ENCODE results near the gene IRX4. TPM values are rescaled to one million over a fixed set of nuclear protein-coding genes. Genes with fewer than 3 reads are reported as not detected.
A peak's percentile ranks its signal among the peaks of the same experiment; 100 is the strongest.

The IRX4 gene
- total RNA-seq, 4 donors from 2014 or later, result not detected

DNA sequence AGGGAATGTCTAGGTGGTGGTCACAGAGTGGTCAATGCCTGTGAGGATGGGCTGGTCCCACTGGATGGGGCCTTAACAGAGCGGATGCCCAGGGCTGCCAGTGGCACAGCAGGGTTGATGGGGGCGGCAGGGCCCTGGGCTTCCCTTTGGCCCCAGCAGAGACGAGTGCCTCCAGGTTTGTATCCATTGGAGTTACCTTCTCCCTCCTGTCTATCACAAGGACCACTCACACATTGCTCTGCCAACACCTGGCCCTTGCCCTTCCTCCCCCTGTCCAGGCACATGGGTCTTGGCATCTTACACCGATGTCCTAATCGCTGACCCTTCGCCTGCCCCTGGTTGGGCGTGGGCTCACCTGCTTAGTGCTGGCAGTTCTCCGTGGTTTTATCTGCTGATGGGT is 26.2 kb upstream of the IRX4 start:
- H3K36me3 ChIP-seq, result no peaks in the 10 kb centered on the region
- no peak overlapping the region for H3K27ac ChIP-seq
- DNase-seq, result peak in 1 of 3 donors; percentile 23
- no peaks in the 10 kb centered on the region for H3K4me1 ChIP-seq
- TF ChIP-seq, protein P1, sequence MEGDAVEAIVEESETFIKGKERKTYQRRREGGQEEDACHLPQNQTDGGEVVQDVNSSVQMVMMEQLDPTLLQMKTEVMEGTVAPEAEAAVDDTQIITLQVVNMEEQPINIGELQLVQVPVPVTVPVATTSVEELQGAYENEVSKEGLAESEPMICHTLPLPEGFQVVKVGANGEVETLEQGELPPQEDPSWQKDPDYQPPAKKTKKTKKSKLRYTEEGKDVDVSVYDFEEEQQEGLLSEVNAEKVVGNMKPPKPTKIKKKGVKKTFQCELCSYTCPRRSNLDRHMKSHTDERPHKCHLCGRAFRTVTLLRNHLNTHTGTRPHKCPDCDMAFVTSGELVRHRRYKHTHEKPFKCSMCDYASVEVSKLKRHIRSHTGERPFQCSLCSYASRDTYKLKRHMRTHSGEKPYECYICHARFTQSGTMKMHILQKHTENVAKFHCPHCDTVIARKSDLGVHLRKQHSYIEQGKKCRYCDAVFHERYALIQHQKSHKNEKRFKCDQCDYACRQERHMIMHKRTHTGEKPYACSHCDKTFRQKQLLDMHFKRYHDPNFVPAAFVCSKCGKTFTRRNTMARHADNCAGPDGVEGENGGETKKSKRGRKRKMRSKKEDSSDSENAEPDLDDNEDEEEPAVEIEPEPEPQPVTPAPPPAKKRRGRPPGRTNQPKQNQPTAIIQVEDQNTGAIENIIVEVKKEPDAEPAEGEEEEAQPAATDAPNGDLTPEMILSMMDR (IDR thresholded peaks at IDR 0.05), result no peak
- TF ChIP-seq POLR2A (IDR thresholded peaks at IDR 0.05), result no peak
- H3K27me3 ChIP-seq, result no peaks in the 10 kb centered on the region
- H3K9me3 ChIP-seq, result no peaks in the 10 kb centered on the region
- no peak overlapping the region for H3K4me3 ChIP-seq

DNA sequence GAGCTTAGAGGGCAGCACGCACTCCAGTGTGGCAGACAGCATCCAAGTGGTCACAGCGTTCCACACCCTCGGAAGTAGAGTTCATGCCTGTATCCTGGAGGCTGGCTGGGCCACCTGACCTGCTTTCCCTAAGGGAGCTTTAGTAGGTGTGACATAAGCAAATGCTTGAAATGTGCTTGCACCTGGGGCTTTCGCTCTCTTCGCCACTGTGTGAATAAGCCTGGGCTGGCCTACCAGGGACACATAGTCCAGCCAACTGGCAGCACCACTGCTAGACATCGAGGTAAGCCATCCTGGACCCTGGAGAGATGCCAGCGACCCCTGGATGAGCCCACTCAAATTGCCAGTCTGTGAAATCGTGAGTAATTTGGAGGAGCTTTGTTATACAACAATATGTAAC is 24.9 kb upstream of the IRX4 start:
- H3K4me1 ChIP-seq, result no peaks in the 10 kb centered on the region
- no peak for DNase-seq
- H3K36me3 ChIP-seq, result no peaks in the 10 kb centered on the region
- H3K27me3 ChIP-seq, result no peaks in the 10 kb centered on the region
- no peaks in the 10 kb centered on the region for H3K9me3 ChIP-seq
- H3K4me3 ChIP-seq, result no peak overlapping the region
- H3K27ac ChIP-seq, result no peak overlapping the region
- TF ChIP-seq, protein P1 (IDR thresholded peaks at IDR 0.05), result no peak
- TF ChIP-seq POLR2A (IDR thresholded peaks at IDR 0.05), result no peak

DNA sequence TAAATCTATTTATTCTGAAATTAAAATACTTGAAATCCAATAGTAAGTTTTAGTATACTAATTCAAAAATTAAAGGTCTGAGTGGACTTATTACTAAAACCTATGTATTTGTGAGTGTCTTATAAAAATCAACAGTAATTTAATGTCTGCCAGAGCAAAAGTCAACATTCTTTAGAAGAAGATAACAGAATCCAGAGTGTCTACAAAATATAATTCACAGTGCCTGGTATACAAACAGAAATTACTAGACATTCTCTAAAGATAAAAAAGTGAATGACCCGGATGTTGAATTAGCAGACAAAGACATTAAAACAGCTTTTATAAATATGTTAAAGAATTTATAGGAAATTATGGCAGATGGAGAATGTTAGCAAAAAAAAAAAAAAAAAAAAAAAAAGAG is 22.4 kb upstream of the IRX4 start:
- TF ChIP-seq, protein P1 (IDR thresholded peaks at IDR 0.05), result no peak
- no peak for TF ChIP-seq POLR2A (IDR thresholded peaks at IDR 0.05)
- Histone ChIP-seq H3K4me3 (no peak overlapping the region), H3K36me3 (no peaks in the 10 kb centered on the region), H3K27me3 (no peaks in the 10 kb centered on the region), H3K4me1 (no peaks in the 10 kb centered on the region), H3K9me3 (no peaks in the 10 kb centered on the region), H3K27ac (no peak overlapping the region)
- no peak for DNase-seq

DNA sequence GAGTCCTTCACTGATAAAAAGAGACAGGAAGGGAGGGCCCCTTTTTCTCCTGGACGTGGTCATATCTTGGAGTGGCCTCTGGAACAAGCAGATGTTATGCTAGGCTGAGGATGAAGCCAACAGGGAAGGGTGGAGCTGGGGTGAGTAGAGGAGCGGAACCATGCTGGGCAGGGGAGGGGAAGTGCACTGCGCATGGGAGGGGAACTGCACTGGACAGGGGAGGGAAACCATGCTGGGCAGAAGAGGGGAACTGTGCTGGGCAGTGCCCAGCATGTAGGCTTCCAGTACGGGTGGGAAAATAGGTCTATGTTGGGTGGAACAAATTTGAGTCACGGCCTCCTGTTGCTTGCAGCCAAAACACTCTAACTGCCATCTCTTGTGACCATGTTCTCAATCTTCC is 19.3 kb upstream of the IRX4 start:
- H3K27me3 ChIP-seq, result no peaks in the 10 kb centered on the region
- no peak overlapping the region for H3K4me3 ChIP-seq
- H3K9me3 ChIP-seq, result no peaks in the 10 kb centered on the region
- no peak overlapping the region for H3K27ac ChIP-seq
- no peak for DNase-seq
- H3K4me1 ChIP-seq, result no peaks in the 10 kb centered on the region
- H3K36me3 ChIP-seq, result no peaks in the 10 kb centered on the region
- TF ChIP-seq POLR2A (IDR thresholded peaks at IDR 0.05), result no peak
- TF ChIP-seq, protein P1 (IDR thresholded peaks at IDR 0.05), result no peak

DNA sequence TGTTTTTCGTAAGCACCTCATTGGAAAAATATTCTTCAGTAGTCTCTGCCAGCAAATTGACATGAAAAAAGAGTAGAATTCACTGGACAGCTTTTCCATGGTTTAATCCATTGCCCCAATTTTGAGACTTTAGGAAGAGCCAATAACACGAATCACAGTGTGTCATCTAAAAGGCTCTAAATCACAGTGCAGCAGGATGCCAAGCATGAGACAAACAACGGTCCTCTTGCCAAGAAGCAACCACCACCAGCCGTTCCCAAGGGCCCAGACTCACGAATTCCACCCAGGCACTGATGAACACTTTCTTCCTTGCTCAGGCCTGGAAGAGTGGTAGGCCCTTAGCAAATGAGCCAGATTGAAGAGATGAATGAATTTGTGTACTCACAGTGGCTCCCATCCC is 18.3 kb upstream of the IRX4 start:
- Histone ChIP-seq H3K36me3 (no peaks in the 10 kb centered on the region), H3K27me3 (no peaks in the 10 kb centered on the region), H3K4me3 (no peak overlapping the region), H3K9me3 (no peaks in the 10 kb centered on the region), H3K4me1 (no peaks in the 10 kb centered on the region), H3K27ac (no peak overlapping the region)
- no peak for TF ChIP-seq POLR2A (IDR thresholded peaks at IDR 0.05)
- TF ChIP-seq, protein P1 (IDR thresholded peaks at IDR 0.05), result no peak
- no peak for DNase-seq

DNA sequence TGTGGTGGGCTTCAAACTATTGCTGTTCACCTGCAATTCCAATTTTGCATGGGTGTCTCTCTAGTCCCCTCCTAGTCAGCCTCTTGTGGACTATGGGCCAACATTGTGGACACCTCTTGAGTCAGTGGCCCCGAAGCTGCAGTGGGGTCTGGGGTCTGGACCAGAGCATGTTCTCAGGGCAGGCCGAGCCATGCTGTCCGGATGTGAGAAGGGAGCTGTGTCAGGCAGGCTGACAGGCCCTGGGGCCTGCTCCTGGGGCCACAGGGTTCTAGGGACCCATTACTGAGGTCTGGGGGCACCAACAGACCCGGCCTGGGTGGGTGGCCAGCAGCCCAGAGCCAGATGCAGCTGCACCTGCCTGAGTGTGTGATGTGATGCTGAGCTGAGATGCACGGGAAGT is 16.5 kb upstream of the IRX4 start:
- Histone ChIP-seq H3K27me3 (no peaks in the 10 kb centered on the region), H3K4me1 (no peaks in the 10 kb centered on the region), H3K4me3 (no peak overlapping the region), H3K36me3 (no peaks in the 10 kb centered on the region), H3K9me3 (no peaks in the 10 kb centered on the region), H3K27ac (no peak overlapping the region)
- no peak for TF ChIP-seq POLR2A (IDR thresholded peaks at IDR 0.05)
- TF ChIP-seq, protein P1 (IDR thresholded peaks at IDR 0.05), result no peak
- peak in 1 of 3 donors; percentile 39 for DNase-seq
